HG03469 (cell line): ENCODE data around the gene MOV10L1.
"Not testable (repeated sequence)": the region's sequence is repeated elsewhere in the genome, so short reads cannot be mapped to it uniquely, and the experiment has no call there.

Experiments used
- ATAC-seq: cut with Tn5 transposase; IDR thresholded peaks from one replicate; pipeline ENCODE4 v1.9.1; 2021; ENCODE audit warnings: mild to moderate bottlenecking, moderate library complexity, moderate number of reproducible peaks; ENCODE audit not compliant: unreplicated experiment

Gene MOV10L1

GRCh38 chr22:50131894-50132293 lies 42.1 kb downstream of the MOV10L1 start:
- no peak for ATAC-seq

DNA sequence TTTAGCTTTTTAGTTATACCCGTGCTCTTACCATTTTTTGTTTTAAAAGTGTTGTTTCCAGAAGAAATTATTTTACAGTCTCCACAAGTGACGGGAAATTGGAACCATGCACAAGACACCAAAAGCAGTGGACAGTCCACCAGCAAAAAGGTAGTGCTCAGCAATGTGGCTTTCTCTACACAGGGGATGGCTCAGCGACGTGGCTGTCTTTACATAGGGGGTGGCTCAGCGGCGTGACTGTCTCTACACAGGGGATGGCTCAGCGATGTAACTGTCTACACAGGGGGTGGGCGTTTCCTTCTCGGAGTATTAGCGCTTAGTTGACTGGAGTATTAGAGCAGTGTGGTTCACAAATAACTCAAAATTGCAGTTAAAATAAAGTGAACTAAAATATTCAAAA lies 44.7 kb downstream of the MOV10L1 start:
- no peak for ATAC-seq

- no peak for ATAC-seq
Observed at GRCh38 chr22:50136581-50137015, 46.8 kb downstream of the MOV10L1 start.

- ATAC-seq, result not testable (repeated sequence)
Observed at GRCh38 chr22:50137277-50137676, 47.5 kb downstream of the MOV10L1 start.

DNA sequence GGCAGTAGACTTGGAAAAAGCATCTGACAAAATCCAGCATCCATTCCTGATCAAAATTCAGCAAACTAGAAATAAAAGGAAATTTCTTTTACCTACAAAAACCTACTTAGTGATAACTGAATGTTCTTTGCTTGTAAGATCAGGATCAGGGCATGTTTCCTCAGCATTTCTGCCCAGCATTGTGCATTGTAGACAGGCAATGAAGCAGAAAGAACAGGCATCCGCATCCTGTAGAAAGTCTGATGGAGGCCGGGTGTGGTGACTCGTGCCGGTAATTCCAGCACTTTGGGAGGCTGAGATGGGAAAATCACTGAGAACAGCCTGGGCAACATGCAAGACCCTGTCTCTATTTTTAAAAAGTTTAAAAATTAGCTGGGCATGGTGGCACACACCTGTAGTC lies 48.2 kb downstream of the MOV10L1 start:
- ATAC-seq, result no peak

GRCh38 chr22:50138988-50139387 lies 49.2 kb downstream of the MOV10L1 start:
- no peak for ATAC-seq

DNA sequence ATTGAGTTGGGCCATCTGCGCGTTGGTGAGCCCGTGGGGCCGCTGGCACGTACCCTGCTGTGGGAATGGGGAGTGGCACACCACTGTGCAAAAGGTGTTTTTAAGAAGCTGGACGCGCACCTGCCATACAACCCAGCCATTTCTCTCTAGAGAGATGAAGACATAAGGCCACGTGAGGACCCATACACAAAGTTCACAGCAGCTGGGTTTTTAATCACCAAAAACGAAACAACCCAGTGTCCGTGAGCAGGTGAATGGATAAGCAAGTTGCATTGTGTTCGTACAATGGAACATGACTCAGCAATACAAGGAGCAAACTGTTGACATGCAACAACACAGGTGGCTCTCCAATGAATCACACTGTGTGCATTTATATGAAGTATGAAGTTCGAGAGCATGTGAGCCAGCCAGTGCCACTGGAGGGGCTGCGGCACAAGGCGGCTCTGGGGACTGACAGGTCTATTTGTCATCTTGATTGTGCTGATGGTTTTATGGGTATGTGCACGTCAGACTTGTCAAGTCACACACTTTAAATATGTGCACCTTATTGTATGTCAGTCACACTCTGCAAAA lies 50.1 kb downstream of the MOV10L1 start:
- no peak for ATAC-seq

GRCh38 chr22:50140615-50141014 lies 50.8 kb downstream of the MOV10L1 start:
- ATAC-seq, result no peak

DNA sequence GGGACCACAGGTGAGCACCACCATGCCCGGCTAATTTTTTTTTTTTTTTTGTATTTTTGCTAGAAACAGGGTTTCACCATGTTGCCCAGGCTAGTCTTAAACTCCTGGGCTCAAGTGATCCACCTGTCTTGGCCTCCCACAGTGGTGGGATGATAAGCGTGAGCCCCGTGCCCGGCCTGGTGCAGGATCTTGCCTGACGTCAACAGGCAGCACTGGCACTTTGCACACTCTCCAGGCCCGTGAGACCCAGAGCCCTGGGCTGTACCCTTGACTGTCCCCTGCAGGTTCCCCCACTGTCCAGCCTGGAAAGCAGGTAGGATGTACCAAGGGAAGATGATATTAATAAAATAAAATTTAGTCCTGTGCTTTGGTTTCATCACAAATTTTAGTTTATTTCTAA lies 51.7 kb downstream of the MOV10L1 start:
- ATAC-seq, result no peak

DNA sequence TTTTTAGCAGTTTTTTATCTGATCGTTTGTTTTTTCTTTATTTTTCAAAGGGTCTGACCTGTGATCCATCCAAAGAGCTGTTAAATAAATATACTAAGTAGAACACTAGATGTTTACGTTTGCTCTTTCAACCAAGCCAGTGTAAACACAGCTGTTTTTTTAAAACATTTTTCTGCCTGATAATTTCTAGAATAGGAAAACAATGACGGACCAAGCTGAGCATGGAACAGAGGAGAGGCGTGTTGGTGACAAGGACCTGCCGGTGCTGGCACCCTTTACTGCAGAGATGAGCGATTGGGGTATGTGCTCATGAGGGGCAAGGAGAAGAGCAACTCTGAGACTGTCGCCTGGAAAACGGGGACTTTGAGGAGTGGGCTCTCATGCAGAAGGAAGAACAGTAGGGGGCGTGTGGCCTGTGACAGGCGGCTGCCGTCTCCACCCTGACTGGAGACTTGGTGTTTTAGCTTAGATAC lies 52.1 kb downstream of the MOV10L1 start:
- no peak for ATAC-seq

DNA sequence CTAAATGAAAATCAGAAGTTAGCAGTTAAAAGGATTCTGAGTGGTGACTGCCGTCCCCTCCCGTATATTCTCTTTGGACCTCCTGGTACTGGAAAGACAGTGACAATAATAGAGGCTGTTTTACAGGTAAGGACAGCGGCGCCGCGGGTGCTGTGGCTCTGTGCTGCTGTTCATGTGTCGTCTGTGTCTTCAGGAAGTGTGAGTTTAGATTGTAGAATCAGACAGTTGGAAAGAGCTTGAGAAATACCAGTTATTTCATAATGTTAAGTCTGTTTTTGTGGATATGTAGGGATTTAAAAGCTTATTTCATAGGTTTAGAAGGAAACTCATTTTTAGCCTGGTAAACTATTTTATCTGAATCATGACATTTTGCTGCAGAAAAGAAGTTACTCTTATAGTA lies 53.3 kb downstream of the MOV10L1 start:
- no peak for ATAC-seq

GRCh38 chr22:50144005-50144614 lies 54.3 kb downstream of the MOV10L1 start:
- no peak for ATAC-seq

GRCh38 chr22:50145721-50146438 lies 56.1 kb downstream of the MOV10L1 start:
- no peak for ATAC-seq

- no peak for ATAC-seq
Observed at GRCh38 chr22:50146439-50147238, 56.8 kb downstream of the MOV10L1 start.

- not testable (repeated sequence) for ATAC-seq
Observed at GRCh38 chr22:50147258-50148165, 57.7 kb downstream of the MOV10L1 start.

DNA sequence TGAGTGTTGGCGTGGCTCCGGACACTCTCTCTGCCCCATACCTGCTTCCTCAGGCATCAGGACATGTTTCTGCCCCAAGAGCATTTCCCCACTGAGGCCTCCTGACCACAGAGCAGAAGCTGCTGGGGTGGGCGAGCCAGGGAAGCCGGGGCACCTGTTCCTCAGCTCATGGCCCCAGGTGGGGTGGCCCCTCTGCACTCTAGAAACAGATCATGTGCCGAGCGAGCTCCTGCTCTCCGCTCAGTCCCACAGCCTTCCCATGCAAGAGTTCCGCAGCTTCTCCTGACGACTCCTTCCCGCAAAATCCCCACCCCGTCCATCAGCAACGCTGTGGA lies 58.3 kb downstream of the MOV10L1 start:
- ATAC-seq, result no peak

GRCh38 chr22:50148991-50149721 lies 59.4 kb downstream of the MOV10L1 start:
- ATAC-seq, result no peak

DNA sequence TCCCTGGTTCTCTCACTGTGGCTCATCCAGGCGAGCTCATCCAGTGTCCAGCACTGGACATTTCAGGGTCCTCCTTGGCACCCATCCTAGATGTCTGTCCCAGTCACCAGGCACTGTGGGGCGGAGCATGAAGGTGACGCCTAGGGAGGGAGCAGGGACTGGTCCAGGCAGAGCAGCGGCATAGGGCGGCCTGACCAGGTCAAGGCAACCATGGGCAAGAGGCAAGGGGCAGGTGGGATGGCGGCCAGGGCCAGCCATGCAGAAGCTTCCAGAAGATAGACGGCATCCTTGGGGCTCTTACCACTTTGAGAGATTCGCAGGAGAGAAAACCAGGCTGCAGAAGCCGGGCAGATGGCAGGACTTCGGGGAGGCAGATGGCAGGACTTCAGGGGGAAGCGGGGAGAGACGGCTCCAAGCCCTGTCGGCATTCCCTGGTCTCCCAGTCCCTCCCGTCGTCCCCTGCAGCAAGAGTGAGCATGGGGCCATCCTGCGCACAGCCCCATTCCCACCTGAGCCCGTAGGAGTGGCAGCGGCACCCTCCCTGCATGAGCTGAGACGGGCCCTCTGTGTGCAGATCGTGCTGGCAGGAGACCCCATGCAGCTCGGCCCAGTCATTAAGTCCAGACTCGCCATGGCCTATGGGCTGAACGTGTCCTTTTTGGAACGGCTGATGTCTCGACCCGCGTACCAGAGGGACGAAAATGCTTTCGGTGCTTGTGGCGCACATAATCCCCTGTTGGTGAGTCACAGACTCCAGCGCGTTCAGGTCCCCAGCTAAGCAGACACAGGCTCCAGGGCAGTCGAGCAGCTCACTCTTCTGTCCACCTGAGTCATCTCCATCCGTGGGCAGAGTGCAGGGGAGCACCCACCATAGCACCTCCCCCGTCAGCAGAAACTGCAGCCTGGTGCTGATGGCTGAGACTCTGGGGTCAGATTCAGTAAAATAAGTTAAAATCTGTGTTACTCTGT lies 60.6 kb downstream of the MOV10L1 start:
- no peak for ATAC-seq
